A549 (cell line): Measurements from ENCODE around the gene COL26A1.

Source experiments
- JUN ChIP-seq, 2 experiments: fragments of >200 bp; sonication (Bioruptor Twin); formaldehyde crosslinking; IDR thresholded peaks; 2 replicates in 1 of 2; 3 replicates in 1 of 2; pipeline ENCODE4 v1.6.1; 2016 to 2017
- POLR2A ChIP-seq: IDR thresholded peaks from 2 replicates; pipeline ENCODE4 v1.6.1; 2012; ENCODE audit warnings: mild to moderate bottlenecking, low read length
- TF ChIP-seq, protein P1 (sequence below): fragments of 200-600 bp; sonication (generic); IDR thresholded peaks from 2 replicates; pipeline ENCODE4 v1.6.1; 2016; ENCODE audit warnings: antibody characterized with exemption, mild to moderate bottlenecking, moderate library complexity
- TF ChIP-seq, protein P2 (sequence below): fragments of >200 bp; sonication (Bioruptor Twin); formaldehyde crosslinking; IDR thresholded peaks from 3 replicates; pipeline ENCODE4 v1.5.1; 2016

- TF ChIP-seq, protein P1, sequence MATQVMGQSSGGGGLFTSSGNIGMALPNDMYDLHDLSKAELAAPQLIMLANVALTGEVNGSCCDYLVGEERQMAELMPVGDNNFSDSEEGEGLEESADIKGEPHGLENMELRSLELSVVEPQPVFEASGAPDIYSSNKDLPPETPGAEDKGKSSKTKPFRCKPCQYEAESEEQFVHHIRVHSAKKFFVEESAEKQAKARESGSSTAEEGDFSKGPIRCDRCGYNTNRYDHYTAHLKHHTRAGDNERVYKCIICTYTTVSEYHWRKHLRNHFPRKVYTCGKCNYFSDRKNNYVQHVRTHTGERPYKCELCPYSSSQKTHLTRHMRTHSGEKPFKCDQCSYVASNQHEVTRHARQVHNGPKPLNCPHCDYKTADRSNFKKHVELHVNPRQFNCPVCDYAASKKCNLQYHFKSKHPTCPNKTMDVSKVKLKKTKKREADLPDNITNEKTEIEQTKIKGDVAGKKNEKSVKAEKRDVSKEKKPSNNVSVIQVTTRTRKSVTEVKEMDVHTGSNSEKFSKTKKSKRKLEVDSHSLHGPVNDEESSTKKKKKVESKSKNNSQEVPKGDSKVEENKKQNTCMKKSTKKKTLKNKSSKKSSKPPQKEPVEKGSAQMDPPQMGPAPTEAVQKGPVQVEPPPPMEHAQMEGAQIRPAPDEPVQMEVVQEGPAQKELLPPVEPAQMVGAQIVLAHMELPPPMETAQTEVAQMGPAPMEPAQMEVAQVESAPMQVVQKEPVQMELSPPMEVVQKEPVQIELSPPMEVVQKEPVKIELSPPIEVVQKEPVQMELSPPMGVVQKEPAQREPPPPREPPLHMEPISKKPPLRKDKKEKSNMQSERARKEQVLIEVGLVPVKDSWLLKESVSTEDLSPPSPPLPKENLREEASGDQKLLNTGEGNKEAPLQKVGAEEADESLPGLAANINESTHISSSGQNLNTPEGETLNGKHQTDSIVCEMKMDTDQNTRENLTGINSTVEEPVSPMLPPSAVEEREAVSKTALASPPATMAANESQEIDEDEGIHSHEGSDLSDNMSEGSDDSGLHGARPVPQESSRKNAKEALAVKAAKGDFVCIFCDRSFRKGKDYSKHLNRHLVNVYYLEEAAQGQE = no peak
- TF ChIP-seq, protein P2, sequence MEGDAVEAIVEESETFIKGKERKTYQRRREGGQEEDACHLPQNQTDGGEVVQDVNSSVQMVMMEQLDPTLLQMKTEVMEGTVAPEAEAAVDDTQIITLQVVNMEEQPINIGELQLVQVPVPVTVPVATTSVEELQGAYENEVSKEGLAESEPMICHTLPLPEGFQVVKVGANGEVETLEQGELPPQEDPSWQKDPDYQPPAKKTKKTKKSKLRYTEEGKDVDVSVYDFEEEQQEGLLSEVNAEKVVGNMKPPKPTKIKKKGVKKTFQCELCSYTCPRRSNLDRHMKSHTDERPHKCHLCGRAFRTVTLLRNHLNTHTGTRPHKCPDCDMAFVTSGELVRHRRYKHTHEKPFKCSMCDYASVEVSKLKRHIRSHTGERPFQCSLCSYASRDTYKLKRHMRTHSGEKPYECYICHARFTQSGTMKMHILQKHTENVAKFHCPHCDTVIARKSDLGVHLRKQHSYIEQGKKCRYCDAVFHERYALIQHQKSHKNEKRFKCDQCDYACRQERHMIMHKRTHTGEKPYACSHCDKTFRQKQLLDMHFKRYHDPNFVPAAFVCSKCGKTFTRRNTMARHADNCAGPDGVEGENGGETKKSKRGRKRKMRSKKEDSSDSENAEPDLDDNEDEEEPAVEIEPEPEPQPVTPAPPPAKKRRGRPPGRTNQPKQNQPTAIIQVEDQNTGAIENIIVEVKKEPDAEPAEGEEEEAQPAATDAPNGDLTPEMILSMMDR = no peak
- TF ChIP-seq POLR2A (no peak), JUN (IDR thresholded peaks at IDR 0.05) (no peak)
Observed at GRCh38 chr7:101400751-101401150, 38.1 kb downstream of the COL26A1 start.
